ENCODE results near the gene ODR4.

- TF ChIP-seq EP300 (IDR thresholded peaks at IDR 0.05; ENCODE audit: borderline replicate concordance in 1 of 2, low read depth in 1 of 2, low read length in 1 of 2) (no peak), SIN3A (IDR thresholded peaks at IDR 0.05; ENCODE audit: borderline replicate concordance, low read depth, low read length) (no peak), CTCF (IDR thresholded peaks at IDR 0.05) (no peak), RAD21 (IDR thresholded peaks at IDR 0.05; ENCODE audit: low read length) (no peak), ZBTB33 (IDR thresholded peaks at IDR 0.05; ENCODE audit: borderline replicate concordance, low read depth) (no peak), EZH2phosphoT487 (IDR thresholded peaks at IDR 0.05; ENCODE audit: borderline replicate concordance, low read depth) (no peak), CHD2 (IDR thresholded peaks at IDR 0.05; ENCODE audit: low read length, partially characterized antibody) (no peak), TAF1 (IDR thresholded peaks at IDR 0.05; ENCODE audit: borderline replicate concordance, low read depth, low read length) (no peak), MEF2A (IDR thresholded peaks at IDR 0.05; ENCODE audit: borderline replicate concordance, low read depth) (no peak), FOXM1 (IDR thresholded peaks at IDR 0.05; ENCODE audit: low read depth) (no peak)
Observed at GRCh38 chr1:186337554-186337953, 38.1 kb upstream of the ODR4 start.

Data from SK-N-SH (cell line).